ENCODE measurements around the gene TAF9. TPM values are rescaled to one million over a fixed set of nuclear protein-coding genes. Genes with fewer than 3 reads are reported as not detected.

TAF9 gene
- polyA plus RNA-seq, 3 donors: 50.2 to 156 (median 143) TPM

DNA sequence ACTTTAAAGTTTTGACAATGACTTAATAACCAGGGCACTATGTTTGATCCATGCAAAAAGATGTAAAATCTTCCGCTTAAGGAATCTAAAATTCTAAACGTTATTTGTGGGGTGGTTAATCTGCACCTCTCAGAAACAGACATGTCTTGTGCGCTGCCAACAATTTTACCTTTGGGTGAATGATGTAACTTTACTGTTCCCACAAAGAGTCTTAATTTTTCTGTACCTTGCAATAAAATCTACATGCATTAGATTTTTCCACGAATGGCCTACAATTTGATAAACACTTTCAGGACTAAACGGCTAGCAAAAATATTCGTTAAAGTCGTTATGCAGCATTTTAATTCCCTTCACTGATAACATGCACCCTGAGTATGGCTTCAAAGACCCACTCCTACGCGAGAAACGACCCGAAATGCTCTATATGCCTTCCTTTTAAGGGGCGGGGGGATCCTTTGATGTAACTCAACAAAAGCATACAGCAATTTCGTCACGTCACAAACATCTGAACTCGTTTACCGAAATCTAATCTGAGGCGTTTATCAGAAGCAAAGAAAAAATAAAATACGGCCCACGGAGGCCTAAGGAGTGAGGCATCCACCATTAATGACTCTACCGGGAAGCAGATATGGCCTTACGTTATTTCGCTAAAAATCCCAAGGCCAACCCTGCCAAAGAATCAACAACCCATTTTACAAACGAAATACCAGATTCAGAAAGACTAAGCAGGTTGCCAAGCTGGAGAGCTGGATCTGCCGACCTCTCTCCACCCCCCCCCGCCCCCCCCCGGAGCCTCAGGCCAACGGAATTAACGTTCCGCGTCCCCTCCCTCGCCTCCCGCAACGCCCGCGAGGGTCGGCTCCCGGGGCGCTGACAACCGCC is 621 bp downstream of the TAF9 start:
- no peaks in the 10 kb centered on the region for H3K27me3 ChIP-seq (ENCODE audit: control insufficient read depth in 2 of 2, insufficient read depth in 2 of 2, low read length in 2 of 2)
- H3K4me1 Mint-ChIP-seq: peaks cover 23% of the 10 kb centered on the region
- no peaks in the 10 kb centered on the region for H3K27me3 Mint-ChIP-seq (ENCODE audit: low read depth in 3 of 3)
- H3K4me3 Mint-ChIP-seq: peak overlapping the region; percentile 96 to 97
- peaks cover 18 to 26% of the 10 kb centered on the region in 2 donors for H3K4me1 ChIP-seq (ENCODE audit: control insufficient read depth in 1 of 2, insufficient read depth in 2 of 2, low read length in 2 of 2)
- peak overlapping the region; percentile 98 for H3K9ac ChIP-seq (ENCODE audit: insufficient read depth, low read length, poor library complexity, severe bottlenecking)
- no peak for DNase-seq
- H3K79me2 ChIP-seq (ENCODE audit: insufficient read depth, low read length): peaks cover 86% of the 10 kb centered on the region
- H3K27ac Mint-ChIP-seq: peak overlapping the region; percentile 83 to 98 (median 96)
- peak overlapping the region; percentile 100 for H2AFZ ChIP-seq (ENCODE audit: insufficient read depth, low read depth, low read length, poor library complexity, severe bottlenecking)
- no peaks in the 10 kb centered on the region for H3K9me3 ChIP-seq (replicated peaks in 1 of 2; ENCODE audit: control insufficient read depth in 1 of 2, insufficient read depth in 1 of 2, low read length in 2 of 2)
- peak overlapping the region; percentile 77 to 97 (median 86) for H3K4me3 ChIP-seq (replicated peaks in 1 of 3; ENCODE audit: low read depth in 2 of 3, low read length in 3 of 3)
- under 1% methylated on average over 29 of the region's 39 CpGs for WGBS (ENCODE audit: insufficient coverage)
- H3K36me3 ChIP-seq (replicated peaks in 1 of 2; ENCODE audit: control insufficient read depth in 1 of 2, insufficient read depth in 2 of 2, low read length in 2 of 2): peaks cover 27 to 37% of the 10 kb centered on the region in 2 donors
- intact Hi-C loops (cut with micrococcal nuclease): loop anchor here (5.0 to 10.0 kb wide), 3 partner anchors 134 to 276 kb away; partner anchors contain the start of genes SLC30A5 (in 2 of the 2) and CDK7 (in 1 of the 2)
- H3K27ac ChIP-seq (ENCODE audit: low read depth in 1 of 2, low read length in 2 of 2): peak overlapping the region; percentile 56 to 99
- H3K36me3 Mint-ChIP-seq: peaks cover 25 to 31% of the 10 kb centered on the region in 2 donors
- TF ChIP-seq, protein P1, sequence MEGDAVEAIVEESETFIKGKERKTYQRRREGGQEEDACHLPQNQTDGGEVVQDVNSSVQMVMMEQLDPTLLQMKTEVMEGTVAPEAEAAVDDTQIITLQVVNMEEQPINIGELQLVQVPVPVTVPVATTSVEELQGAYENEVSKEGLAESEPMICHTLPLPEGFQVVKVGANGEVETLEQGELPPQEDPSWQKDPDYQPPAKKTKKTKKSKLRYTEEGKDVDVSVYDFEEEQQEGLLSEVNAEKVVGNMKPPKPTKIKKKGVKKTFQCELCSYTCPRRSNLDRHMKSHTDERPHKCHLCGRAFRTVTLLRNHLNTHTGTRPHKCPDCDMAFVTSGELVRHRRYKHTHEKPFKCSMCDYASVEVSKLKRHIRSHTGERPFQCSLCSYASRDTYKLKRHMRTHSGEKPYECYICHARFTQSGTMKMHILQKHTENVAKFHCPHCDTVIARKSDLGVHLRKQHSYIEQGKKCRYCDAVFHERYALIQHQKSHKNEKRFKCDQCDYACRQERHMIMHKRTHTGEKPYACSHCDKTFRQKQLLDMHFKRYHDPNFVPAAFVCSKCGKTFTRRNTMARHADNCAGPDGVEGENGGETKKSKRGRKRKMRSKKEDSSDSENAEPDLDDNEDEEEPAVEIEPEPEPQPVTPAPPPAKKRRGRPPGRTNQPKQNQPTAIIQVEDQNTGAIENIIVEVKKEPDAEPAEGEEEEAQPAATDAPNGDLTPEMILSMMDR (IDR thresholded peaks at IDR 0.05): no peak
- H3K4me2 ChIP-seq (replicated peaks; ENCODE audit: extremely low read depth, low read length, poor library complexity, severe bottlenecking): peak overlapping the region; percentile 98
- H4K20me1 ChIP-seq (ENCODE audit: insufficient read depth, low read length): peaks cover 19% of the 10 kb centered on the region
- H3K9me3 Mint-ChIP-seq: no peaks in the 10 kb centered on the region

DNA sequence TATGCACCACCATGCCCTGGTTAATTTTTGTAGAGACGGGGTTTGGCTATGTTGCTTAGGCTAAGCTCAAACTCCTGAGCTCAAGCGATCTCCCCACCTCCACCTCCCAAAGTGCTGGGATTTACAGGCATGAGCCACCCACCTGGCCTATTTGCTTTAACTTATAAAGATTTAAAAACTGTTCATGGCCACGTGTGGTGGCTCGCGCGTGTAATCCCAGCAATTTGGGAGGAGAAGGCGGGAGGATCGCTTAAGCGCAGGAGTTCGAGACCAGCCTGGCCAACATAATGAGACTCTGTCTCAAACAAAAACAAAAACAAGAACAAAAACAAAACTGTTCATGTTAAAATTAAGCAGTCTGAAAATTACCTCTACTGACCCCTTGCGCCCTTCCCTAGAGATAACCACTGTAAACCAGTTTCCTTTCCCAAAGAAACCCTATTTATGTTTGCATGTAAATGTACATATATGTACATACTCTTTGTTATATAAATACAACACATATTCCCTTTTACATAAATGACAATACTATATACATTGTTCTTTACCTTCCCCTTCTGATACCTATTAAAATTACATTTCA is 1.5 kb downstream of the TAF9 start:
- Histone ChIP-seq H2AFZ (ENCODE audit: insufficient read depth, low read depth, low read length, poor library complexity, severe bottlenecking) (no peak overlapping the region), H3K27ac (ENCODE audit: low read depth in 1 of 2, low read length in 2 of 2) (peak overlapping the region in 1 of 2 donors; percentile 99), H3K79me2 (ENCODE audit: insufficient read depth, low read length) (peaks cover 94% of the 10 kb centered on the region), H3K9me3 (replicated peaks in 1 of 2; ENCODE audit: control insufficient read depth in 1 of 2, insufficient read depth in 1 of 2, low read length in 2 of 2) (no peaks in the 10 kb centered on the region), H3K36me3 (replicated peaks in 1 of 2; ENCODE audit: control insufficient read depth in 1 of 2, insufficient read depth in 2 of 2, low read length in 2 of 2) (peaks cover 34 to 44% of the 10 kb centered on the region in 2 donors), H4K20me1 (ENCODE audit: insufficient read depth, low read length) (peaks cover 19% of the 10 kb centered on the region), H3K4me1 (ENCODE audit: control insufficient read depth in 1 of 2, insufficient read depth in 2 of 2, low read length in 2 of 2) (peaks cover 18 to 26% of the 10 kb centered on the region in 2 donors), H3K9ac (ENCODE audit: insufficient read depth, low read length, poor library complexity, severe bottlenecking) (no peak overlapping the region), H3K4me2 (replicated peaks; ENCODE audit: extremely low read depth, low read length, poor library complexity, severe bottlenecking) (peak overlapping the region; percentile 98), H3K27me3 (ENCODE audit: control insufficient read depth in 2 of 2, insufficient read depth in 2 of 2, low read length in 2 of 2) (no peaks in the 10 kb centered on the region), H3K4me3 (replicated peaks in 1 of 3; ENCODE audit: low read depth in 2 of 3, low read length in 3 of 3) (peak overlapping the region in 1 of 3 experiments; percentile 97)
- Mint-ChIP-seq H3K4me3 (peak overlapping the region; percentile 96 to 97), H3K4me1 (peaks cover 23% of the 10 kb centered on the region), H3K9me3 (no peaks in the 10 kb centered on the region), H3K27me3 (ENCODE audit: low read depth in 3 of 3) (no peaks in the 10 kb centered on the region), H3K36me3 (peaks cover 27 to 39% of the 10 kb centered on the region in 2 donors), H3K27ac (peak overlapping the region in 4 of 7 donors; percentile 86 to 96 (median 95))
- no CpG with 5 or more reads among the region's 11 CpGs for WGBS (ENCODE audit: insufficient coverage)
- no peak for DNase-seq
- TF ChIP-seq, protein P1 (IDR thresholded peaks at IDR 0.05): no peak
- intact Hi-C loops (cut with micrococcal nuclease): loop anchor here (5.0 to 10.0 kb wide), 3 partner anchors 133 to 275 kb away; partner anchors contain the start of genes SLC30A5 (in 2 of the 2) and CDK7 (in 1 of the 2)

All from CD14-positive monocyte (primary cell).